H9 (cell line): ENCODE data around the gene BDH1. TPM values are rescaled to one million over a fixed set of nuclear protein-coding genes. Genes with fewer than 3 reads are reported as not detected.

Source experiments
- DNase-seq: peaks from one replicate; pipeline ENCODE4 v3.0.0-alpha.2; 2017
- H2AFZ ChIP-seq: one replicate; pipeline ENCODE4 v1.6.1; 2013; ENCODE audit warnings: mild to moderate bottlenecking, low read length, control low read depth, moderate library complexity
- H2AK5ac ChIP-seq: 2 replicates; pipeline ENCODE4 v1.6.1; 2013; ENCODE audit warnings: low read length, control low read depth, mixed read lengths; ENCODE audit not compliant: insufficient read length
- H2BK120ac ChIP-seq: one replicate; pipeline ENCODE4 v1.6.1; 2013; ENCODE audit warnings: low read depth, mild to moderate bottlenecking, low read length, control low read depth, inconsistent platforms; ENCODE audit not compliant: poor library complexity, severe bottlenecking
- H2BK12ac ChIP-seq: 2 replicates; pipeline ENCODE4 v1.6.1; 2013; ENCODE audit warnings: low read length, control low read depth, mixed read lengths, low read depth; ENCODE audit not compliant: insufficient read length
- H2BK15ac ChIP-seq: 2 replicates; pipeline ENCODE4 v1.6.1; 2013; ENCODE audit warnings: low read depth, low read length, control low read depth
- H2BK20ac ChIP-seq: one replicate; pipeline ENCODE4 v1.6.1; 2013; ENCODE audit warnings: low read depth, mild to moderate bottlenecking, low read length, control low read depth, inconsistent platforms; ENCODE audit not compliant: poor library complexity, severe bottlenecking
- H2BK5ac ChIP-seq: 2 replicates; pipeline ENCODE4 v1.6.1; 2013; ENCODE audit warnings: low read length, control low read depth, mixed read lengths; ENCODE audit not compliant: insufficient read length
- H3K14ac ChIP-seq: 2 replicates; pipeline ENCODE4 v1.6.1; 2013; ENCODE audit warnings: low read length, control low read depth; ENCODE audit not compliant: insufficient read depth
- H3K18ac ChIP-seq: 2 replicates; pipeline ENCODE4 v1.6.1; 2013; ENCODE audit warnings: low read depth, mild to moderate bottlenecking, mixed read lengths, low read length, control low read depth; ENCODE audit not compliant: insufficient read length
- H3K23ac ChIP-seq: 2 replicates; pipeline ENCODE4 v1.6.1; 2013; ENCODE audit warnings: low read length, control low read depth, mixed read lengths, low read depth; ENCODE audit not compliant: insufficient read length
- H3K23me2 ChIP-seq: 2 replicates; pipeline ENCODE4 v1.6.1; 2013; ENCODE audit warnings: low read depth, mild to moderate bottlenecking, mixed read lengths, low read length, control low read depth; ENCODE audit not compliant: insufficient read length, poor library complexity, severe bottlenecking
- H3K27ac ChIP-seq: 2 replicates; pipeline ENCODE4 v1.5.1; 2013; ENCODE audit warnings: low read length, control low read depth, mixed read lengths, low read depth; ENCODE audit not compliant: insufficient read length
- H3K27me3 ChIP-seq: 2 replicates; pipeline ENCODE4 v1.6.1; 2013; ENCODE audit warnings: low read length, control low read depth, inconsistent platforms; ENCODE audit not compliant: insufficient read depth
- H3K4ac ChIP-seq: 2 replicates; pipeline ENCODE4 v1.6.1; 2013; ENCODE audit warnings: low read depth, mild to moderate bottlenecking, control low read depth, inconsistent platforms, low read length, moderate library complexity
- H3K4me1 ChIP-seq: 2 replicates; pipeline ENCODE4 v1.6.1; 2013; ENCODE audit warnings: low read length, control low read depth, inconsistent platforms; ENCODE audit not compliant: insufficient read depth
- H3K4me2 ChIP-seq: 2 replicates; pipeline ENCODE4 v1.6.1; 2013; ENCODE audit warnings: low read length, control low read depth, mixed read lengths; ENCODE audit not compliant: insufficient read length, insufficient read depth
- H3K56ac ChIP-seq: 2 replicates; pipeline ENCODE4 v1.6.1; 2013; ENCODE audit warnings: low read depth, mild to moderate bottlenecking, mixed read lengths, low read length, control low read depth; ENCODE audit not compliant: insufficient read length
- H3K79me1 ChIP-seq: 2 replicates; pipeline ENCODE4 v1.6.1; 2013; ENCODE audit warnings: low read depth, mild to moderate bottlenecking, moderate library complexity, low read length, control low read depth, inconsistent platforms; ENCODE audit not compliant: insufficient read depth, poor library complexity, severe bottlenecking
- H3K79me2 ChIP-seq: 2 replicates; pipeline ENCODE4 v1.6.1; 2013; ENCODE audit warnings: low read length, control low read depth, inconsistent platforms; ENCODE audit not compliant: insufficient read depth
- H3K9ac ChIP-seq: 2 replicates; pipeline ENCODE4 v1.6.1; 2013; ENCODE audit warnings: low read length, control low read depth, mixed read lengths; ENCODE audit not compliant: insufficient read length; ENCODE audit errors: extremely low read depth
- H3K9me3 ChIP-seq: one replicate; pipeline ENCODE4 v1.6.1; 2013; ENCODE audit warnings: low read depth, low read length, inconsistent platforms; ENCODE audit not compliant: control insufficient read depth
- H3T11ph ChIP-seq: one replicate; pipeline ENCODE4 v1.6.1; 2013; ENCODE audit warnings: mild to moderate bottlenecking, low read length, control low read depth, inconsistent platforms
- H4K20me1 ChIP-seq: one replicate; pipeline ENCODE4 v1.6.1; 2013; ENCODE audit not compliant: control insufficient read depth, insufficient read length, insufficient read depth
- H4K5ac ChIP-seq: 2 replicates; pipeline ENCODE4 v1.6.1; 2013; ENCODE audit warnings: low read depth, mild to moderate bottlenecking, mixed read lengths, low read length, control low read depth; ENCODE audit not compliant: insufficient read length
- H4K8ac ChIP-seq: replicated peaks from 2 replicates; pipeline ENCODE4 v1.6.1; 2013; ENCODE audit warnings: low read length, control low read depth, mixed read lengths, low read depth; ENCODE audit not compliant: insufficient read length
- H4K91ac ChIP-seq: 2 replicates; pipeline ENCODE4 v1.6.1; 2013; ENCODE audit warnings: low read depth, mild to moderate bottlenecking, moderate library complexity, mixed read lengths, low read length, control low read depth; ENCODE audit not compliant: insufficient read length
- H3K27ac Mint-ChIP-seq, 3 experiments: 2 replicates in 2 of 3; 3 replicates in 1 of 3; pipeline ENCODE4 v1.8.0; 2020 to 2021; ENCODE audit warnings: mixed read lengths in 3 of 3, mild to moderate bottlenecking in 1 of 3, moderate library complexity in 1 of 3
- H3K27me3 Mint-ChIP-seq: 2 replicates; pipeline ENCODE4 v1.8.0; 2021; ENCODE audit warnings: low read depth, mild to moderate bottlenecking, moderate library complexity, mixed read lengths
- H3K36me3 Mint-ChIP-seq, 3 experiments: 2 replicates in 2 of 3; 3 replicates in 1 of 3; pipeline ENCODE4 v1.8.0; 2020 to 2021; ENCODE audit warnings: low read depth in 3 of 3, mixed read lengths in 3 of 3; ENCODE audit not compliant: insufficient read depth in 1 of 3
- H3K4me1 Mint-ChIP-seq, 2 experiments: 2 replicates each; pipeline ENCODE4 v1.8.0; 2020; ENCODE audit warnings: mixed read lengths in 2 of 2
- H3K4me3 Mint-ChIP-seq, 2 experiments: 2 replicates in 1 of 2; 3 replicates in 1 of 2; pipeline ENCODE4 v1.8.0; 2020 to 2021; ENCODE audit warnings: mild to moderate bottlenecking in 2 of 2, mixed read lengths in 2 of 2, moderate library complexity in 1 of 2
- H3K9me3 Mint-ChIP-seq, 2 experiments: 2 replicates in 1 of 2; 3 replicates in 1 of 2; pipeline ENCODE4 v1.8.0; 2020; ENCODE audit warnings: mild to moderate bottlenecking in 2 of 2, mixed read lengths in 2 of 2, moderate library complexity in 1 of 2
- WGBS: extraction: QIAGEN DNeasy Blood & Tissue Kit; methylation state at CpG from one replicate; pipeline ENCODE4 v1.1.7; 2013; ENCODE audit warnings: missing lambda C conversion rate, low lambda C conversion rate, mixed read lengths; ENCODE audit not compliant: insufficient read length; ENCODE audit errors: extremely low coverage; 5-methylcytosine and 5-hydroxymethylcytosine counted together
- total RNA-seq: library from RNA; stranded (reverse); gene quantifications from 2 replicates; pipeline ENCODE4 v1.2.1, GENCODE V29; 2021
- TF ChIP-seq, protein P1 (sequence below): fragments of 200-600 bp; sonication (generic); conservative IDR thresholded peaks from 3 replicates; pipeline ENCODE4 v1.8.0; 2021; ENCODE audit warnings: antibody characterized with exemption, mild to moderate bottlenecking

Gene BDH1
- total RNA-seq, 1 experiment from 2014 or later: 23.8 TPM

DNA sequence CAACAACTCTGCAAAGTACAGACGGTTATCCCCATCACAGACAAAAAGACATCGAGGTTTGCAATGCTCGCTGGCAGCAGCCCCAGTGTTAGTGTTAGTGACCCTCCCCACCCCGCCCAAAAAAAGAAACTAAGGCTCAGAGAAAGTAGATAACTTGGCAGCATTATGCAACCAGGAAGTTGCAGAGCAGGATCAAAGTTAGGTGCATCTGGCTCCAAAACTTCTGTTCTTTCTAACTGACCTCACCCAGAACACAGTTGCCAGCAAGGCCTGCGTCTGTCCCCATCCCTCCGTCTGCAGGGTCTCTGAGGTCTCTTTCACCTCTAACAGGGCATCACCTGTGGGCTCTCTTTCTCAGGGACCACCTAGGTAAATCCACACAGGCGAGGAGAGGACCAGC is 51.5 kb downstream of the BDH1 start:
- H3K36me3 Mint-ChIP-seq: peaks cover 0 to 2% (median 0%) of the 10 kb centered on the region in 3 experiments; a peak in 2 of 7 replicates
- Histone ChIP-seq H3K27me3 (no peaks in the 10 kb centered on the region), H2AFZ (no peak overlapping the region), H3K79me1 (no peaks in the 10 kb centered on the region), H3K4ac (no peak overlapping the region), H2BK120ac (no peak overlapping the region), H3K56ac (no peak overlapping the region), H4K91ac (no peak overlapping the region), H3K23me2 (no peaks in the 10 kb centered on the region), H3K79me2 (no peaks in the 10 kb centered on the region), H4K8ac (no peak overlapping the region), H4K20me1 (no peaks in the 10 kb centered on the region), H2AK5ac (no peak overlapping the region), H3K9ac (no peak overlapping the region), H3T11ph (no peak overlapping the region), H3K27ac (no peak overlapping the region), H3K4me1 (no peaks in the 10 kb centered on the region), H3K14ac (no peak overlapping the region), H2BK20ac (no peak overlapping the region), H2BK15ac (no peak overlapping the region), H3K23ac (no peak overlapping the region), H3K4me2 (no peak overlapping the region), H2BK12ac (no peak overlapping the region), H2BK5ac (no peak overlapping the region), H3K18ac (no peak overlapping the region), H3K9me3 (no peaks in the 10 kb centered on the region), H4K5ac (no peak overlapping the region)
- no CpG with 5 or more reads among the region's 7 CpGs for WGBS
- peaks cover 8% of the 10 kb centered on the region for H3K27me3 Mint-ChIP-seq
- DNase-seq: no peak
- peaks cover 0 to 6% of the 10 kb centered on the region in 2 experiments; a peak in 1 of 4 replicates for H3K4me1 Mint-ChIP-seq
- TF ChIP-seq, protein P1, sequence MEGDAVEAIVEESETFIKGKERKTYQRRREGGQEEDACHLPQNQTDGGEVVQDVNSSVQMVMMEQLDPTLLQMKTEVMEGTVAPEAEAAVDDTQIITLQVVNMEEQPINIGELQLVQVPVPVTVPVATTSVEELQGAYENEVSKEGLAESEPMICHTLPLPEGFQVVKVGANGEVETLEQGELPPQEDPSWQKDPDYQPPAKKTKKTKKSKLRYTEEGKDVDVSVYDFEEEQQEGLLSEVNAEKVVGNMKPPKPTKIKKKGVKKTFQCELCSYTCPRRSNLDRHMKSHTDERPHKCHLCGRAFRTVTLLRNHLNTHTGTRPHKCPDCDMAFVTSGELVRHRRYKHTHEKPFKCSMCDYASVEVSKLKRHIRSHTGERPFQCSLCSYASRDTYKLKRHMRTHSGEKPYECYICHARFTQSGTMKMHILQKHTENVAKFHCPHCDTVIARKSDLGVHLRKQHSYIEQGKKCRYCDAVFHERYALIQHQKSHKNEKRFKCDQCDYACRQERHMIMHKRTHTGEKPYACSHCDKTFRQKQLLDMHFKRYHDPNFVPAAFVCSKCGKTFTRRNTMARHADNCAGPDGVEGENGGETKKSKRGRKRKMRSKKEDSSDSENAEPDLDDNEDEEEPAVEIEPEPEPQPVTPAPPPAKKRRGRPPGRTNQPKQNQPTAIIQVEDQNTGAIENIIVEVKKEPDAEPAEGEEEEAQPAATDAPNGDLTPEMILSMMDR: no peak
- no peak overlapping the region for H3K27ac Mint-ChIP-seq
- no peak overlapping the region for H3K4me3 Mint-ChIP-seq
- peaks cover 2% of the 10 kb centered on the region in 2 experiments; a peak in 2 of 5 replicates for H3K9me3 Mint-ChIP-seq
